ENCODE results near the gene LCK.

DNA sequence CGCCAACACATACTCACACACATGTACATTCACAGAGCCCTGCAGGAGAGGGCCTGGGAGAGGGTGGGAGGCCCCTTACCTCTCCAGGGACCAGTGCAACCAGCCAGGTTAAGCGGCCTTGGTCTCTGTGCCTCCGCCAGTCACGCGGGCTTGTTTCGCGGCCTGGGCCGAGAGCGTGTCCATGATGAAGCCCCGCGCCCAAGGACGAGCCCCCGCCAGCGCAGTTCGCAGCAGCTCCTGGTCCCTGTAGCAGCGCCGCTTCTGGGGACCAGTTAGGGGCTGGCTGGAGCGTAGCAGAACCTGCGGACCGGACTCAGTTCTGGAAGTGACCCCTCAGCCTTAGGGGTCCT, 11.3 kb upstream of the LCK start:
- TF ChIP-seq, protein P1, sequence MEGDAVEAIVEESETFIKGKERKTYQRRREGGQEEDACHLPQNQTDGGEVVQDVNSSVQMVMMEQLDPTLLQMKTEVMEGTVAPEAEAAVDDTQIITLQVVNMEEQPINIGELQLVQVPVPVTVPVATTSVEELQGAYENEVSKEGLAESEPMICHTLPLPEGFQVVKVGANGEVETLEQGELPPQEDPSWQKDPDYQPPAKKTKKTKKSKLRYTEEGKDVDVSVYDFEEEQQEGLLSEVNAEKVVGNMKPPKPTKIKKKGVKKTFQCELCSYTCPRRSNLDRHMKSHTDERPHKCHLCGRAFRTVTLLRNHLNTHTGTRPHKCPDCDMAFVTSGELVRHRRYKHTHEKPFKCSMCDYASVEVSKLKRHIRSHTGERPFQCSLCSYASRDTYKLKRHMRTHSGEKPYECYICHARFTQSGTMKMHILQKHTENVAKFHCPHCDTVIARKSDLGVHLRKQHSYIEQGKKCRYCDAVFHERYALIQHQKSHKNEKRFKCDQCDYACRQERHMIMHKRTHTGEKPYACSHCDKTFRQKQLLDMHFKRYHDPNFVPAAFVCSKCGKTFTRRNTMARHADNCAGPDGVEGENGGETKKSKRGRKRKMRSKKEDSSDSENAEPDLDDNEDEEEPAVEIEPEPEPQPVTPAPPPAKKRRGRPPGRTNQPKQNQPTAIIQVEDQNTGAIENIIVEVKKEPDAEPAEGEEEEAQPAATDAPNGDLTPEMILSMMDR (IDR thresholded peaks at IDR 0.05; ENCODE audit: low read length), result no peak
- TF ChIP-seq EZH2 (IDR thresholded peaks at IDR 0.05; ENCODE audit: borderline replicate concordance, low read length), result no peak

Measured in OCI-LY1 (cell line).